Activated naive CD4-positive, alpha-beta T cell treated with anti-CD3 and anti-CD28 coated beads, Interleukin-2, amount 50 U/mL, for 24 hours (primary cell): ENCODE measurements around the gene PCBP1.

ENCODE experiments used
- H3K27ac Mint-ChIP-seq: one replicate; pipeline ENCODE4 v1.8.0; 2021; ENCODE audit warnings: mild to moderate bottlenecking, mixed read lengths
- H3K27me3 Mint-ChIP-seq: one replicate; pipeline ENCODE4 v1.8.0; 2021; ENCODE audit warnings: mixed read lengths
- H3K36me3 Mint-ChIP-seq: one replicate; pipeline ENCODE4 v1.8.0; 2021; ENCODE audit warnings: mixed read lengths
- H3K4me1 Mint-ChIP-seq: one replicate; pipeline ENCODE4 v1.8.0; 2021; ENCODE audit warnings: mixed read lengths
- H3K4me3 Mint-ChIP-seq: one replicate; pipeline ENCODE4 v1.8.0; 2021; ENCODE audit warnings: mild to moderate bottlenecking, mixed read lengths
- H3K9me3 Mint-ChIP-seq: one replicate; pipeline ENCODE4 v1.8.0; 2021; ENCODE audit warnings: mixed read lengths

Gene PCBP1

GRCh38 chr2:70068119-70068518, 19.2 kb upstream of the PCBP1 start:
- H3K27ac Mint-ChIP-seq = peak overlapping the region; percentile 88
- no peaks in the 10 kb centered on the region for H3K27me3 Mint-ChIP-seq
- H3K9me3 Mint-ChIP-seq = no peaks in the 10 kb centered on the region
- peaks cover 20% of the 10 kb centered on the region for H3K36me3 Mint-ChIP-seq
- H3K4me3 Mint-ChIP-seq = peak overlapping the region; percentile 79
- peaks cover 55% of the 10 kb centered on the region for H3K4me1 Mint-ChIP-seq

DNA sequence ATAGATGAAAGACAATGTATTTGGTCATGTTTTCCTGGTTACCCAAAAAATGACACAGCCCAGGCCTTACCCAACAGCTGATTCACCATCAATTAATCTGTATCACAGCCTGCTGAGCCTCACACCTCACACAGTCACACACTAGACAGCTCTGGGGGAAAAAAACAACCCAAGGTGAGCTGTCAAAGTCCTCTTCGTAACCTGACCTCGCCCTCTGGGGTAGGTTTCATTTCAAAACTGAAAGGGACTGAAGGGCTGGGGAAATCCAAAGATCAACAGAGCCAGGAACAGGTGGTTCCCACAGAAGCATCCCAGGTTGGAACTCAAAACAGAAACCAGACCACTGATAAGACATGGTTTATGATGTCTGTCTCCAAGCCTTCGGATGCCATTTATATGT, 18.2 kb upstream of the PCBP1 start:
- H3K4me3 Mint-ChIP-seq = peak overlapping the region; percentile 40
- H3K36me3 Mint-ChIP-seq = peaks cover 16% of the 10 kb centered on the region
- H3K4me1 Mint-ChIP-seq = peaks cover 60% of the 10 kb centered on the region
- no peaks in the 10 kb centered on the region for H3K9me3 Mint-ChIP-seq
- H3K27ac Mint-ChIP-seq = peak overlapping the region; percentile 88
- no peaks in the 10 kb centered on the region for H3K27me3 Mint-ChIP-seq

DNA sequence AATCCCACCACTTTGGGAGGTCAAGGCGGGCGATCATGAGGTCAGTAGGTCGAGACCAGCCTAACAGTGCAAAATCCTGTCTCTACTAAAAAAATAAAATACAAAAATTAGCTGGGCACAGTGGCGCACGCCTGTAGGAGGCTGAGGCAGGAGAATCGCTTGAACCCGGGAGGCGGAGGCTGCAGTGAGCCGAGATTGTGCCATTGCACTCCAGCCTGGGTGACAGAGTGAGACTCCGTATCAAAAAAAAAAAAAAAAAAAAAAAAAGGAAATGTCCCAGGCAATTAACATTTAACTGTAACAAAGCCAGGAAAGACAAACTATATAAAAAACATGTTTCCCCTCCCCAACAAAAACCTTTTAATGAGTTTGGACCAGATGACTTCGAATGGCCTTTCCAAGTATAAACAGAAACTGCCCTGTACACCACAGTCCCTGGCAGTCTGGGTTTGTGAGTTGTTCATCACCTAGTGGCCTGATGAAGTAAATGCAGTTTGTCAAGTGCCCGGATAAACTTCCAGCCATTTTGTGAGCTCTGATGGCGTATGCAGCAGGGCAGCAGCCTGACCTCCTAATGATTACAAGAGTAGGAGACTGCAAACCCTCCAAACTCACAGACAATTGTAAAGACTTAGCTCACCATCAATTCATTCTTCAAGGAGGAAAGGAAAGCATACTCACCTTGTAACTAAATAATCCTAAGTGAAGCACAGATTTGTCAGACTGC, 16.6 kb upstream of the PCBP1 start:
- peaks cover 19% of the 10 kb centered on the region for H3K36me3 Mint-ChIP-seq
- no peaks in the 10 kb centered on the region for H3K27me3 Mint-ChIP-seq
- peak overlapping the region; percentile 74 for H3K4me3 Mint-ChIP-seq
- H3K4me1 Mint-ChIP-seq = peaks cover 61% of the 10 kb centered on the region
- H3K27ac Mint-ChIP-seq = peak overlapping the region; percentile 98
- no peaks in the 10 kb centered on the region for H3K9me3 Mint-ChIP-seq

- Mint-ChIP-seq H3K27ac (peak overlapping the region; percentile 30), H3K4me1 (peaks cover 46% of the 10 kb centered on the region), H3K4me3 (no peak overlapping the region), H3K9me3 (no peaks in the 10 kb centered on the region), H3K27me3 (no peaks in the 10 kb centered on the region), H3K36me3 (peaks cover 18% of the 10 kb centered on the region)
These were observed 13.8 kb upstream of the PCBP1 start for GRCh38 chr2:70073493-70073892.

DNA sequence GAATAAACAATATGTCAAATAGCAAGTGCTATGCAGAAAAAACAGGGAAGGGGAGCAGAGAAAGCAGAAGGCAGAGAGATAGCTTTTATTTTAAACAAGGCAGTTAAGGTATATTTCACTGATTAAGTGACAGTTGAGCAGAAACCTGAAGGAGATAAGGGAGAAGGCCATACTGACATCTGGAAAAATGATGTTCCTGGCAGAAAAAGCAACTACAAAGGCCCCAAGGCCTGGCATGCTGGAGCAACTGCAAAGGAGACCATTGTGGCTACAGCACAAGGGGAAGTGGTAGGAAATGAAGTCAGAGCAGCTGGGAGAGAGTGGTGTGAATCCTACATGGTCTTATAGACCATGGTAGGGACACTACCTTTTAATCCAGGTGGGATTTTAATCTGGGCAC, 8.9 kb upstream of the PCBP1 start:
- Mint-ChIP-seq H3K4me3 (no peak overlapping the region), H3K4me1 (peaks cover 50% of the 10 kb centered on the region), H3K27me3 (no peaks in the 10 kb centered on the region), H3K27ac (peak overlapping the region; percentile 1), H3K9me3 (no peaks in the 10 kb centered on the region), H3K36me3 (peaks cover 34% of the 10 kb centered on the region)

DNA sequence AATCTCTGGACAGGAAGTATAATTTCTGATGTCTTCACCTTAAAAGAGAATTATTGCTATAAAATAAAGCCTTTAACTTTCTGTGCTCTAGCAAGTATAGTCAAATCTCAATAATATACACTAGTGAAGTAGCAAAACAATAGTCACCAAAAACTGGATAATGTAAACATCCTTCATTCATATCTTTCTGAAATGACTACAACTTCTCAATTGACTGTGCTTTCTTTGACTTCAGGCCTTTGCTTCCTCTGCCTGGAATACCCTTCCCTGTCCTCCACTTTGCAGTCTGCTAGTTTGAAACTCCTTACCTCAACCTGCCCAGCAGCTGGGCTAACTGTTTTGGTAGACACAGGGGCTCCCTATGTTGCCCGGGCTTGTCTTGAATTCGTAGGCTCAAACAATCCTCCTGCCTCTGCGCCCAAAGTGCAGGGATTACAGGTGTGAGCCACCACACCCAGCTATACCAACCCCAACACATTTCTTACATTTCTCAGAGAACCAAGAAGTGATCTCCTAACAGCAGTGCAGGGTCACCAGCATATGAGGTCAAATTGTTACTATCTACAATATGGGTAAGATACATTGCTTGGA, 6.6 kb upstream of the PCBP1 start:
- H3K36me3 Mint-ChIP-seq = peaks cover 34% of the 10 kb centered on the region
- peak overlapping the region; percentile 3 for H3K4me3 Mint-ChIP-seq
- H3K27ac Mint-ChIP-seq = peak overlapping the region; percentile 89
- H3K9me3 Mint-ChIP-seq = no peaks in the 10 kb centered on the region
- H3K4me1 Mint-ChIP-seq = peaks cover 58% of the 10 kb centered on the region
- H3K27me3 Mint-ChIP-seq = no peaks in the 10 kb centered on the region

- H3K4me3 Mint-ChIP-seq = no peak overlapping the region
These were observed 6.1 kb upstream of the PCBP1 start for GRCh38 chr2:70081221-70081620.

GRCh38 chr2:70083344-70084156, 3.7 kb upstream of the PCBP1 start:
- Mint-ChIP-seq H3K27ac (peak overlapping the region; percentile 85), H3K36me3 (peaks cover 36% of the 10 kb centered on the region), H3K4me3 (peak overlapping the region; percentile 75), H3K27me3 (no peaks in the 10 kb centered on the region), H3K9me3 (no peaks in the 10 kb centered on the region), H3K4me1 (peaks cover 55% of the 10 kb centered on the region)

More at GRCh38 chr2:70081221-70081620, 6.1 kb upstream of the PCBP1 start:
- Mint-ChIP-seq H3K4me1 (peaks cover 60% of the 10 kb centered on the region), H3K36me3 (peaks cover 31% of the 10 kb centered on the region), H3K9me3 (no peaks in the 10 kb centered on the region), H3K27me3 (no peaks in the 10 kb centered on the region), H3K27ac (no peak overlapping the region)

DNA sequence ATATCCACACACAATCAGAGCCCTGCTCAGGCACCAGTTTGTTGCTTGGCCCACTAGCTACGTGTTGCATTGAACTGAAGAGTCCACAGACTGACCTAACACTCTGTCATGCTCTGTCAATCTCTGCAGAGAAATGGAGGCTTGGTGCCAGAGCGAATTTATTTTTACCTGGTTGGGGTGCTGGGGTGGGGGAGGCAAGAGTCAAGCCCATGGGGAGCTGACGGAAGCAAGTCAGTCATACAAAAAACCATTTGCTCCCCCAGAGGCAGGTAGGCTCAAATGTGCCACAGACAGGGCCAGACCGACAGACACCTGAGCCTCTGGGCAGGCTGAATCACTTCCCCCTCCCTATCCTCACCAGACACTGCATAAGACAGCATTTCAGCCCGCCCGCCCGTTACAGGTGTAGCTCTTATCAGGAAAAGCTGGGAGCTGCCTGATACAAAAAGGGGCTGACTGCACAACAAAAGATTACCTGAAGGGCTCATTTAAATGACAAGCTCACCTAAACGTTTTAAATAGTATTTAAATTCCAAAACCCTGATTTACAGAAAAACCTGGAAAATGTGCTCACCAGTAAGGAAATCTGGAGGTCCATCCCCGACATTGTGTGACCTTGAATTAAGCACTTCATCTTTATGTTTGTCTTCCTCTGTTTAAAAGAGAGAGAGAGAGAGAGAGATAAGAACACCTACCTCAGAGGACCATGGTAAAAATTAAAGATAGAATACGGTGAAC, 2.1 kb upstream of the PCBP1 start:
- H3K36me3 Mint-ChIP-seq = peaks cover 37% of the 10 kb centered on the region

GRCh38 chr2:70085711-70086277, 1.5 kb upstream of the PCBP1 start:
- Mint-ChIP-seq H3K27me3 (no peaks in the 10 kb centered on the region), H3K4me3 (peak overlapping the region; percentile 99), H3K4me1 (peaks cover 45% of the 10 kb centered on the region), H3K36me3 (peaks cover 38% of the 10 kb centered on the region), H3K27ac (peak overlapping the region; percentile 100), H3K9me3 (no peaks in the 10 kb centered on the region)

More for the DNA sequence above, 2.1 kb upstream of the PCBP1 start:
- peak overlapping the region; percentile 100 for H3K27ac Mint-ChIP-seq
- H3K9me3 Mint-ChIP-seq = no peaks in the 10 kb centered on the region
- peaks cover 44% of the 10 kb centered on the region for H3K4me1 Mint-ChIP-seq
- H3K27me3 Mint-ChIP-seq = no peaks in the 10 kb centered on the region
- H3K4me3 Mint-ChIP-seq = peak overlapping the region; percentile 99

DNA sequence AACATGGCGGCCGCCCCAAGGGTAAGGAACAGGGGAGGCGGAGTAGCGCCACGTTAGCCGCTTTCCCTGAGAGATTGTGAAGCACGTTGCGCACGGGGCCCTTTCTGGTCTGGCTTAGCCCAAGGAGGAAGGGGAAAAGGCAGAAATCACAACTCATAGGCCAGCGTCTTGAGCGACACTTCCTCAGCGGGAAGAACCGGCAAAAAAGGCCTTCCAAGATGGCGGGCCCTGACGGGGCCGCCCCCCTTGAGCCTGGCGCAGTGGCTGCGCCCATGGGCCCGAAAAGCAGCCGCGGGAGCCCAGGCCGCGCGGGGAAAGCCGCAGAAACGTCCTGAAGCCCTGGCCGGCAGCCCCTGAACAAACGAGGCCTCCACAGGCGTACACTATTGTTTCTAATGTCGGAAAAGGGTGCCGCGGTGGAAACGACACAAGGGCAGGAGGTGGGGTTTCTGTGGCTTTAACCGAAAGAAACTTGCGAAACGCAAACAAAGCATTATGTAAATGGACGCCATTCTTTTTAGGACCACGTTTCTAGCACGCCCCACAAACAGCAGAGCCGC, 919 bp upstream of the PCBP1 start:
- Mint-ChIP-seq H3K9me3 (no peaks in the 10 kb centered on the region), H3K4me3 (peak overlapping the region; percentile 99), H3K36me3 (peaks cover 35% of the 10 kb centered on the region), H3K4me1 (peaks cover 46% of the 10 kb centered on the region), H3K27ac (peak overlapping the region; percentile 100), H3K27me3 (no peaks in the 10 kb centered on the region)

DNA sequence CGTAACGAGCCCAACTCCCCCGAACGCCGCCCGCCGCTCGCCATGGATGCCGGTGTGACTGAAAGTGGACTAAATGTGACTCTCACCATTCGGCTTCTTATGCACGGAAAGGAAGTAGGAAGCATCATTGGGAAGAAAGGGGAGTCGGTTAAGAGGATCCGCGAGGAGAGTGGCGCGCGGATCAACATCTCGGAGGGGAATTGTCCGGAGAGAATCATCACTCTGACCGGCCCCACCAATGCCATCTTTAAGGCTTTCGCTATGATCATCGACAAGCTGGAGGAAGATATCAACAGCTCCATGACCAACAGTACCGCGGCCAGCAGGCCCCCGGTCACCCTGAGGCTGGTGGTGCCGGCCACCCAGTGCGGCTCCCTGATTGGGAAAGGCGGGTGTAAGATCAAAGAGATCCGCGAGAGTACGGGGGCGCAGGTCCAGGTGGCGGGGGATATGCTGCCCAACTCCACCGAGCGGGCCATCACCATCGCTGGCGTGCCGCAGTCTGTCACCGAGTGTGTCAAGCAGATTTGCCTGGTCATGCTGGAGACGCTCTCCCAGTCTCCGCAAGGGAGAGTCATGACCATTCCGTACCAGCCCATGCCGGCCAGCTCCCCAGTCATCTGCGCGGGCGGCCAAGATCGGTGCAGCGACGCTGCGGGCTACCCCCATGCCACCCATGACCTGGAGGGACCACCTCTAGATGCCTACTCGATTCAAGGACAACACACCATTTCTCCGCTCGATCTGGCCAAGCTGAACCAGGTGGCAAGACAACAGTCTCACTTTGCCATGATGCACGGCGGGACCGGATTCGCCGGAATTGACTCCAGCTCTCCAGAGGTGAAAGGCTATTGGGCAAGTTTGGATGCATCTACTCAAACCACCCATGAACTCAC, 673 bp downstream of the PCBP1 start:
- H3K36me3 Mint-ChIP-seq = peaks cover 31% of the 10 kb centered on the region
- H3K4me1 Mint-ChIP-seq = peaks cover 50% of the 10 kb centered on the region
- H3K9me3 Mint-ChIP-seq = no peaks in the 10 kb centered on the region

GRCh38 chr2:70088598-70089219, 1.4 kb downstream of the PCBP1 start:
- Mint-ChIP-seq H3K36me3 (peaks cover 23% of the 10 kb centered on the region), H3K4me1 (peaks cover 49% of the 10 kb centered on the region), H3K27me3 (no peaks in the 10 kb centered on the region), H3K9me3 (no peaks in the 10 kb centered on the region), H3K4me3 (peak overlapping the region; percentile 99), H3K27ac (peak overlapping the region; percentile 98)

More for the DNA sequence above, 673 bp downstream of the PCBP1 start:
- Mint-ChIP-seq H3K4me3 (peak overlapping the region; percentile 99), H3K27me3 (no peaks in the 10 kb centered on the region), H3K27ac (peak overlapping the region; percentile 98)
